ENCODE measurements around the gene PHF21B.

Gene PHF21B

GRCh38 chr22:44893731-44894080 is 116.1 kb downstream of the PHF21B start:
- TF ChIP-seq CTCF (IDR thresholded peaks at IDR 0.05) = no peak
- Histone ChIP-seq H3K4me1 (ENCODE audit: control insufficient read depth in 1 of 2, insufficient read depth in 1 of 2, low read depth in 1 of 2, low read length in 1 of 2) (no peaks in the 10 kb centered on the region), H3K9me3 (no peaks in the 10 kb centered on the region), H3K4me3 (ENCODE audit: low read depth in 1 of 2, low read length in 1 of 2) (no peak overlapping the region), H3K36me3 (no peaks in the 10 kb centered on the region), H3K27me3 (no peaks in the 10 kb centered on the region), H3K27ac (no peak overlapping the region)

GRCh38 chr22:44892803-44893730 is 116.7 kb downstream of the PHF21B start:
- H3K27me3 ChIP-seq = no peaks in the 10 kb centered on the region
- no peaks in the 10 kb centered on the region for H3K4me1 ChIP-seq (ENCODE audit: control insufficient read depth in 1 of 2, insufficient read depth in 1 of 2, low read depth in 1 of 2, low read length in 1 of 2)
- H3K36me3 ChIP-seq = no peaks in the 10 kb centered on the region
- no peaks in the 10 kb centered on the region for H3K9me3 ChIP-seq
- no peak for TF ChIP-seq CTCF (IDR thresholded peaks at IDR 0.05)
- H3K27ac ChIP-seq = no peak overlapping the region
- H3K4me3 ChIP-seq (ENCODE audit: low read depth in 1 of 2, low read length in 1 of 2) = no peak overlapping the region

- Histone ChIP-seq H3K27ac (no peak overlapping the region), H3K4me1 (ENCODE audit: control insufficient read depth in 1 of 2, insufficient read depth in 1 of 2, low read depth in 1 of 2, low read length in 1 of 2) (no peaks in the 10 kb centered on the region), H3K36me3 (no peaks in the 10 kb centered on the region), H3K4me3 (ENCODE audit: low read depth in 1 of 2, low read length in 1 of 2) (no peak overlapping the region), H3K27me3 (no peaks in the 10 kb centered on the region), H3K9me3 (no peaks in the 10 kb centered on the region)
- no peak for TF ChIP-seq CTCF (IDR thresholded peaks at IDR 0.05)
Observed at GRCh38 chr22:44892243-44892642, 117.6 kb downstream of the PHF21B start.

- TF ChIP-seq CTCF (IDR thresholded peaks at IDR 0.05) = no peak
Observed at GRCh38 chr22:44891791-44892190, 118.0 kb downstream of the PHF21B start.

GRCh38 chr22:44891293-44891747 is 118.5 kb downstream of the PHF21B start:
- no peak for TF ChIP-seq CTCF (IDR thresholded peaks at IDR 0.05)
- Histone ChIP-seq H3K27me3 (no peaks in the 10 kb centered on the region), H3K4me1 (ENCODE audit: control insufficient read depth in 1 of 2, insufficient read depth in 1 of 2, low read depth in 1 of 2, low read length in 1 of 2) (no peaks in the 10 kb centered on the region), H3K27ac (no peak overlapping the region), H3K4me3 (ENCODE audit: low read depth in 1 of 2, low read length in 1 of 2) (no peak overlapping the region), H3K36me3 (no peaks in the 10 kb centered on the region), H3K9me3 (no peaks in the 10 kb centered on the region)

More at GRCh38 chr22:44891791-44892190, 118.0 kb downstream of the PHF21B start:
- Histone ChIP-seq H3K9me3 (no peaks in the 10 kb centered on the region), H3K27me3 (no peaks in the 10 kb centered on the region), H3K36me3 (no peaks in the 10 kb centered on the region), H3K4me3 (ENCODE audit: low read depth in 1 of 2, low read length in 1 of 2) (no peak overlapping the region), H3K27ac (no peak overlapping the region), H3K4me1 (ENCODE audit: control insufficient read depth in 1 of 2, insufficient read depth in 1 of 2, low read depth in 1 of 2, low read length in 1 of 2) (no peaks in the 10 kb centered on the region)
